Neutrophil (primary cell): ENCODE measurements around the gene FGD4.

ENCODE experiments used
- H3K27ac ChIP-seq: fragments of 200-600 bp; sonication (generic); 2 replicates; pipeline ENCODE4 v1.5.1; 2016; ENCODE audit warnings: mild to moderate bottlenecking, moderate library complexity
- H3K27me3 ChIP-seq: fragments of 200-600 bp; sonication (generic); 2 replicates; pipeline ENCODE4 v1.6.0; 2016; ENCODE audit warnings: mild to moderate bottlenecking
- H3K36me3 ChIP-seq: fragments of 200-600 bp; sonication (generic); 2 replicates; pipeline ENCODE4 v1.5.1; 2017
- H3K4me1 ChIP-seq, 2 experiments: fragments of 200-600 bp in 1 of 2; sonication (generic) in 1 of 2; 1 replicate in 1 of 2; 2 replicates in 1 of 2; pipeline versions ENCODE4 v1.5.1 to v1.6.1; 2013 to 2016; ENCODE audit warnings: low read depth in 1 of 2, low read length in 1 of 2, mild to moderate bottlenecking in 1 of 2, moderate library complexity in 1 of 2; ENCODE audit not compliant: control insufficient read depth in 1 of 2, insufficient read depth in 1 of 2
- H3K4me3 ChIP-seq, 2 experiments: fragments of 200-600 bp in 1 of 2; sonication (generic) in 1 of 2; 1 replicate in 1 of 2; 2 replicates in 1 of 2; pipeline ENCODE4 v1.5.1; 2013 to 2016; ENCODE audit warnings: low read depth in 1 of 2, low read length in 1 of 2, mild to moderate bottlenecking in 1 of 2, moderate library complexity in 1 of 2
- H3K9me3 ChIP-seq: fragments of 200-600 bp; sonication (generic); 2 replicates; pipeline ENCODE4 v1.5.1; 2016
- CTCF ChIP-seq: fragments of 200-600 bp; sonication (generic); IDR thresholded peaks from 2 replicates; pipeline ENCODE4 v1.5.1; 2016; ENCODE audit warnings: antibody characterized with exemption

The FGD4 gene

GRCh38 chr12:32686340-32686739, 287.0 kb downstream of the FGD4 start:
- no peaks in the 10 kb centered on the region for H3K4me1 ChIP-seq
- H3K36me3 ChIP-seq: no peaks in the 10 kb centered on the region
- no peak overlapping the region for H3K4me3 ChIP-seq
- no peaks in the 10 kb centered on the region for H3K27me3 ChIP-seq
- TF ChIP-seq CTCF: no peak
- no peak overlapping the region for H3K27ac ChIP-seq
- H3K9me3 ChIP-seq: no peaks in the 10 kb centered on the region

- no peak overlapping the region for H3K4me3 ChIP-seq
- no peaks in the 10 kb centered on the region for H3K9me3 ChIP-seq
- no peak overlapping the region for H3K27ac ChIP-seq
- no peaks in the 10 kb centered on the region for H3K27me3 ChIP-seq
- no peaks in the 10 kb centered on the region for H3K36me3 ChIP-seq
- no peak for TF ChIP-seq CTCF
- H3K4me1 ChIP-seq: no peaks in the 10 kb centered on the region
Measured at GRCh38 chr12:32688786-32689185, 289.4 kb downstream of the FGD4 start.

- no peak for TF ChIP-seq CTCF
- H3K4me3 ChIP-seq: no peak overlapping the region
Measured at GRCh38 chr12:32690927-32691326, 291.6 kb downstream of the FGD4 start.

GRCh38 chr12:32692358-32692757, 293.0 kb downstream of the FGD4 start:
- TF ChIP-seq CTCF: no peak
- Histone ChIP-seq H3K27ac (no peak overlapping the region), H3K9me3 (no peaks in the 10 kb centered on the region), H3K4me1 (no peaks in the 10 kb centered on the region), H3K4me3 (no peak overlapping the region), H3K27me3 (no peaks in the 10 kb centered on the region), H3K36me3 (no peaks in the 10 kb centered on the region)

More at GRCh38 chr12:32690927-32691326, 291.6 kb downstream of the FGD4 start:
- H3K27ac ChIP-seq: no peak overlapping the region
- no peaks in the 10 kb centered on the region for H3K4me1 ChIP-seq
- no peaks in the 10 kb centered on the region for H3K9me3 ChIP-seq
- no peaks in the 10 kb centered on the region for H3K36me3 ChIP-seq
- H3K27me3 ChIP-seq: no peaks in the 10 kb centered on the region

GRCh38 chr12:32693036-32693435, 293.7 kb downstream of the FGD4 start:
- TF ChIP-seq CTCF: no peak
- no peak overlapping the region for H3K27ac ChIP-seq
- no peaks in the 10 kb centered on the region for H3K27me3 ChIP-seq
- H3K4me1 ChIP-seq: no peaks in the 10 kb centered on the region
- no peak overlapping the region for H3K4me3 ChIP-seq
- H3K36me3 ChIP-seq: no peaks in the 10 kb centered on the region
- no peaks in the 10 kb centered on the region for H3K9me3 ChIP-seq
